Stimulated activated naive B cell treated with anti-CD40 and anti-IgM and Interleukin-4, amounts not matched to agents 10 μg/mL and 1 μg/mL and 100 μg/mL, for 72 hours (primary cell): ENCODE results near the gene RNF115.

ENCODE experiments used
- ATAC-seq, 2 donors: fragments of 150-1000 bp; cut with Tn5 transposase; replicated peaks; 2 replicates each; pipeline ENCODE4 v1.10.0; 2021; ENCODE audit warnings: moderate library complexity in 1 of 2
- DNase-seq: peaks from one replicate; pipeline ENCODE4 v3.0.0; 2021
- H3K27ac Mint-ChIP-seq: one replicate; pipeline ENCODE4 v1.8.0; 2022; ENCODE audit warnings: mild to moderate bottlenecking, mixed read lengths
- H3K27me3 Mint-ChIP-seq, 2 donors: one replicate each; pipeline ENCODE4 v1.8.0; 2022; ENCODE audit warnings: mixed read lengths in 2 of 2
- H3K36me3 Mint-ChIP-seq, 2 donors: one replicate each; pipeline ENCODE4 v1.8.0; 2022; ENCODE audit warnings: mixed read lengths in 2 of 2, mild to moderate bottlenecking in 1 of 2
- H3K4me1 Mint-ChIP-seq, 2 donors: one replicate each; pipeline ENCODE4 v1.8.0; 2022; ENCODE audit warnings: mixed read lengths in 2 of 2, mild to moderate bottlenecking in 1 of 2
- H3K4me3 Mint-ChIP-seq, 2 donors: one replicate each; pipeline ENCODE4 v1.8.0; 2022; ENCODE audit warnings: mild to moderate bottlenecking in 2 of 2, mixed read lengths in 2 of 2, moderate library complexity in 1 of 2
- H3K9me3 Mint-ChIP-seq, 2 donors: one replicate each; pipeline ENCODE4 v1.8.0; 2022; ENCODE audit warnings: mixed read lengths in 2 of 2, mild to moderate bottlenecking in 1 of 2

The RNF115 gene

DNA sequence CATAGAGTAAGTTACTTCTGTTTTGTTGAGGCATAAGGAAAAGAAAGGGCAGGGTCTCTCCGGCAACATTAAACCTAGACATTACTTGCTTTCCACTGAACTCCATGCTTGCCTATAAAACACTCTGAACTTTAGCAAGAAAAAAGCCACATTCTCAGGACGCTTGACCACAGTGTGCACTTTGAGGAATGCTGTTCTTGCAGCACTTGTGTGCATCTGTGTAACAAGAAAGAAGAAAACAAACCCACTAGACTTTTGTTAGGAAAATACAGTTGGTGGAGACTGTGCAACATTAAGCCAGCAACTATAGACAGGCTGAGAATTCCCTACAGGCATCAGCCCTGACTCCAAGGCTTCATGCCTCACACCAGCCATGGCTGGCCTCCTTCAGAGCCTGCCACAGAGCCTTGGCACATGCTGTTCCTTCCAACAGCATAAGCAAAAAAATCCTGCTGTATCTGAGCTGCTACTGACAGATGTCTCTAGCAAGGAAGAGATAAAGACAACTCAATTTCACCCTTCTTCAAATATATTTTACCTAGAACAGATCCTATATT is 122.5 kb downstream of the RNF115 start:
- H3K4me1 Mint-ChIP-seq = peaks cover 4 to 7% of the 10 kb centered on the region in 2 donors
- no peaks in the 10 kb centered on the region for H3K9me3 Mint-ChIP-seq
- no peaks in the 10 kb centered on the region for H3K27me3 Mint-ChIP-seq
- H3K27ac Mint-ChIP-seq = no peak overlapping the region
- no peaks in the 10 kb centered on the region for H3K36me3 Mint-ChIP-seq
- no peak for ATAC-seq
- DNase-seq = no peak
- no peak overlapping the region for H3K4me3 Mint-ChIP-seq

DNA sequence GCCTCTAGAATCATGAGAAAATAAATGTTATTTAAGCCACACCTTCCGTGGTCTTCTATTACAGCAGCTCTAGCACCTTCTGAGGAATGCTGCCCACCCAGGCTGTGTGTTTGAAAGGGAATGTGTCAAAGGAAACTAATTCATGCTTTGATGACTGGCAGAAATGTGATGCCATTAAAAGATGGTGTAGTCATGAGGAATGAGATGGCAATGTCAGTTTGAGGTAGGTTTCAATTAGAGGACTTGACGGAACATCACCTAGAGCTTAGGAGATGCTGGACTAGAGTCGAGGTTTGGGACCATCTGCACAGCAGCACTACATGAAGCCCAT is 127.3 kb downstream of the RNF115 start:
- H3K27me3 Mint-ChIP-seq = no peaks in the 10 kb centered on the region
- no peaks in the 10 kb centered on the region for H3K9me3 Mint-ChIP-seq
- DNase-seq (no peak), ATAC-seq (no peak)
- peaks cover 0 to 3% of the 10 kb centered on the region in 2 donors for H3K36me3 Mint-ChIP-seq
- peaks cover 5 to 13% of the 10 kb centered on the region in 2 donors for H3K4me1 Mint-ChIP-seq
- no peak overlapping the region for H3K27ac Mint-ChIP-seq
- no peak overlapping the region for H3K4me3 Mint-ChIP-seq

DNA sequence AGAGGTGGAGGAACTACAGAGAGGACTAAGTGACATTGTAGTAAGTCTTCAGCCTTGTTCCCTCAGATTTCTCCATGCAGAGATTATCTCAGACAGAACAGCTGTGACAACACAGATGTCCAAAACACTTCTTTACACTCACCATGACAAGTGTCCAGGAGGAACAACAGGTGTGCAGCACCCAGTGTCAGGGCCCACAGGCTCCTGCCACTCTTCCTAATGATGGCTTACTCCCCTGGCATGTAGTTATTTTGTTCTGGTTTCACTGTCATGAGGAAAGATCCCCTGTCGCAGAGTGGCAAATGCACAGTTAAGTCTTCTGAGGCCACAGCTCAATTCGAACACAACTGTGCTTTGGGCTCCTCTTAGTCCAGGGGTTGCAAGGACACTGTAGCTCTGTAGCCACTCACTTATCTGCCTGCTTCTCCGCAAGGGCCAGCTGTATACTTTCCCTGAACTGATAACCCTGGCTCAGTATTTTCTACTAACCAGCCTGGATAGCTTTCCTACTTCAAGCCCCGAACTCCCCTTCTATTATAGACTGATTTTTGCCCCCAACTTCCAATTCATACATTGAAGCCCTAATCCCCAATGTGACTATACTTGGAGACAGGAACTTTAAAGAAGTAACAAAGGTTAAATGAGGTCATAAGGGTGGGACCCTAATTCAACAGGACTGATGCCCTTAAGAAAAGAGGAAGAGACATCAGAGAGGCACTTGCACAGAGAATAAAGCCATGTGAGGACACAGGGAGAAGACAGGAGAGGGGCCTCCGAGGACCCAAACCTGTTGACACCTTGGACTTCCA is 127.9 kb downstream of the RNF115 start:
- H3K4me3 Mint-ChIP-seq = no peak overlapping the region
- H3K36me3 Mint-ChIP-seq = peaks cover 0 to 3% of the 10 kb centered on the region in 2 donors
- no peak for DNase-seq
- H3K4me1 Mint-ChIP-seq = peaks cover 5 to 13% of the 10 kb centered on the region in 2 donors
- H3K27ac Mint-ChIP-seq = no peak overlapping the region
- no peaks in the 10 kb centered on the region for H3K27me3 Mint-ChIP-seq
- no peak for ATAC-seq
- no peaks in the 10 kb centered on the region for H3K9me3 Mint-ChIP-seq

DNA sequence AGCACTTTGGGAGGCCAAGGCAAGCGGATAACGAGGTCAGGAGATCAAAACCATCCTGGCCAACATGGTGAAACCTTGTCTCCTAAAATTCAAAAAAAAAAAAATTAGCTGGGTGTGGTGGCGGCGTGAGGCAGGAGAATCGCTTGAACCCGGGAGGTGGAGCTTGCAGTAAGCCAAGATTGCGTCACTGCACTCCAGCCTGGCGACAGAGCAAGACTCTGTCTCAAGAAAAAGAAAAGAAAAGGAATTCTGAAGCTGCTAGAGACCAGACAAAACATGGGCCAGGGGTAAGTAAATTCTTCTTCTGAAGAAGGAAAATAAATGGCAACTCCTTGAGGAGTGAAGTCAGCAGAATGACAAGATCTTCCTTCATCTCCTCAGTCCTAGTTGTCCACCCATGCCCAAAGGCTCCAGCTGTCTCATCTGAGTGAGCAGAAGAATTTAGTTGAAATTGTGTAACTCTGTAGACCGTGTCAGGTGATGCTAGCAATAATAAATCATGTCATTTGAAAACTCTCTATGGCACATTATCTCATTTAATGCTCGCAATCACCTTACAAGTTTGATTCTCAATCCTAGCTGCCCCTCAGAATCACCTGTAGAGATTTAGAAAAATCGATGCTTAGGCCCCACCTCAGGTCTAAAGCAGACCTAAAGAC is 131.0 kb downstream of the RNF115 start:
- no peak for DNase-seq
- H3K27me3 Mint-ChIP-seq = no peaks in the 10 kb centered on the region
- H3K4me1 Mint-ChIP-seq = peaks cover 9 to 25% of the 10 kb centered on the region in 2 donors
- H3K4me3 Mint-ChIP-seq = no peak overlapping the region
- peaks cover 0 to 2% of the 10 kb centered on the region in 2 donors for H3K9me3 Mint-ChIP-seq
- H3K27ac Mint-ChIP-seq = no peak overlapping the region
- ATAC-seq = no peak
- H3K36me3 Mint-ChIP-seq = peaks cover 8% of the 10 kb centered on the region in 2 donors

DNA sequence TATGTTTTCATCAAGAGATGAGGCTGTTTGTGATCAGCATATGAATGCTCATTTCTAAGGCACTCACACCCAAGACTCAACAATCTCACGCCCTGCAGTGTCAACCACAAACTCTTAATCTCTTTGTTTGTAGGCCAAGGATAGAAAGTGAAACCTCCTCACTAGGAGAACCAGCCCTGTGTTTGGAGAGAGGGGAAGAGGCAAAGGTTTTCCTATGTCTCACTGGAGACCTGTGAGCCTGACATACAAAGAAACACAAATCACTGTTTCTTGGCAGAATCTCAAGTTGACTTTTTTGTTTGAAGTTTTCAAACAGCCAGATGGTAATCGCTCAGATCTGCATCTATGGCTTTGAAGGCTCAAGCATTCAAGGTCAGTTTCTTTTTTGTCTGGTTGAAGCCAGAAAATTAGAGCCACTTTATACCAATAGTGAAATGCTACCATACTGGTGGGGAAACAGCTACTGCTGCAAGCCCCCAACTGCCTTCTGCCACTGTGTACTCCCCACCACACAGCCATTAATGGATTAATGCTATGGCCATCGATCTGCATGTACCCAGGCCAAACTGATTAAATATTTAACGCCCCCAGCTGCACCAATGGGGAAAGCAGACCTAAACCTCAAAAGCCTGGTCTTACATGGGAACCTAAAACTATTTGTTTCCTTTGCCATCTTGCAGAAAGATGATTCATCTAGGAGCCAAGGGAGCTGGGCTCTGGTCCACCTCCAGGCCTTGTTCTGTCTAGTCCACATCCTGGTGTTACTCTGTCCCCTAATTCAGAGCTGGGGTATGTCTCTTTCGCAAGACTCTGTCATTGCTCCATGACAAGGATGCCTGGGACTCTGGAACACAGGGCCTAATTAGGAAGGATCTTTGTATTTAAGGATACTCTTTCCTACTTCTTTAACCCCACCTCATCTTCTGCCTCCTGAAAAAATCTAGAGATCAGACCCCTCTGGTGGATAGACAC is 133.0 kb downstream of the RNF115 start:
- Mint-ChIP-seq H3K27ac (no peak overlapping the region), H3K36me3 (peaks cover 8 to 12% of the 10 kb centered on the region in 2 donors), H3K4me1 (peaks cover 4 to 13% of the 10 kb centered on the region in 2 donors), H3K4me3 (no peak overlapping the region), H3K27me3 (no peaks in the 10 kb centered on the region), H3K9me3 (peaks cover 0 to 2% of the 10 kb centered on the region in 2 donors)
- ATAC-seq (no peak), DNase-seq (no peak)

DNA sequence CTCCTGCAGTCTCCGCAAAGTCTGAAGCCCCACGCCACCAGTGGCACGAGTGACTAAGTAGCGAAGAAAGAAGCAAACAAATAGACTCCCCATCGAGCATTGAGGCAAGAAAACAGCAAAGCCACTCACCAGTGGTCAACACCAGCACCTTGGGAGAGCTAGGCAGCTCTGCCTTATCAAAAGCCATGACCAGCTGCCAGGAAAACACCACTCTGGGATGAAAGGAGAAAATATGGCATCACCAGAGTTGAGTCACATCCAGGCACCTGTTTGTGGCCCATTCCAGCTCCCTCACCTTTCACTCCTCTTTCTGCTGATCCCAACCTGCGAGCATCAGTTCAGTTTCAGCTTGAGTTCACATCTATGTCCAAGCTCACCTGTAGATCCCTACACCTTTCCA is 134.0 kb downstream of the RNF115 start:
- Mint-ChIP-seq H3K36me3 (peaks cover 8 to 14% of the 10 kb centered on the region in 2 donors), H3K27ac (no peak overlapping the region), H3K9me3 (peaks cover 0 to 2% of the 10 kb centered on the region in 2 donors), H3K4me3 (no peak overlapping the region), H3K4me1 (peaks cover 4 to 13% of the 10 kb centered on the region in 2 donors), H3K27me3 (no peaks in the 10 kb centered on the region)
- no peak for ATAC-seq
- no peak for DNase-seq

DNA sequence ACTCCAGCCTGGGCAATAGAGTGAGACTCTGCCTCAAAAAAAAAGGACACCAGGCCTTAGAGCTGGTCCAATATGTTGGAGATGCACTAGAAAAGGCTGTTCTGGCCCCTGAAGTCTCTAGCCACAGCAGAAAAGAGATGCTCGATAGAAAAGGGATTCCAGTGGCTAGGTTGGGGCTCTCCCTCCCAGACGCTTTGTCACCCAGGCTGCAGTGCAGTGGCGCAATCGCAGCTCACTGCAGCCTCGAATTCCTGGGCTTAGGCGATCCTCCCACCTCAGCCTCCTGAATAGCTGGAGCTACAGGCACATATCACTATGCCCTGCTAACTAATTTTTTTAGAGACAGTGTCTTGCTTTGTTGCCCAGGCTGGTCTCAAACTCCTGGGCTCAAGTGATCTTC is 135.0 kb downstream of the RNF115 start:
- Mint-ChIP-seq H3K27me3 (no peaks in the 10 kb centered on the region), H3K27ac (no peak overlapping the region), H3K4me1 (peaks cover 4 to 13% of the 10 kb centered on the region in 2 donors), H3K9me3 (peaks cover 0 to 2% of the 10 kb centered on the region in 2 donors), H3K4me3 (no peak overlapping the region), H3K36me3 (peaks cover 8 to 13% of the 10 kb centered on the region in 2 donors)
- DNase-seq (no peak), ATAC-seq (no peak)
